Stimulated activated CD4-positive, alpha-beta T cell treated with anti-CD3 and anti-CD28 coated beads, Interleukin-15, amount 100 ng/mL, for 1 hour (primary cell): ENCODE measurements around the gene UNC5B.

Experiments
- DNase-seq, 2 donors: peaks; one replicate each; pipeline ENCODE4 v3.0.0-alpha.2; 2020; ENCODE audit warnings: low read depth in 1 of 2, low spot score in 1 of 2

Gene UNC5B

DNA sequence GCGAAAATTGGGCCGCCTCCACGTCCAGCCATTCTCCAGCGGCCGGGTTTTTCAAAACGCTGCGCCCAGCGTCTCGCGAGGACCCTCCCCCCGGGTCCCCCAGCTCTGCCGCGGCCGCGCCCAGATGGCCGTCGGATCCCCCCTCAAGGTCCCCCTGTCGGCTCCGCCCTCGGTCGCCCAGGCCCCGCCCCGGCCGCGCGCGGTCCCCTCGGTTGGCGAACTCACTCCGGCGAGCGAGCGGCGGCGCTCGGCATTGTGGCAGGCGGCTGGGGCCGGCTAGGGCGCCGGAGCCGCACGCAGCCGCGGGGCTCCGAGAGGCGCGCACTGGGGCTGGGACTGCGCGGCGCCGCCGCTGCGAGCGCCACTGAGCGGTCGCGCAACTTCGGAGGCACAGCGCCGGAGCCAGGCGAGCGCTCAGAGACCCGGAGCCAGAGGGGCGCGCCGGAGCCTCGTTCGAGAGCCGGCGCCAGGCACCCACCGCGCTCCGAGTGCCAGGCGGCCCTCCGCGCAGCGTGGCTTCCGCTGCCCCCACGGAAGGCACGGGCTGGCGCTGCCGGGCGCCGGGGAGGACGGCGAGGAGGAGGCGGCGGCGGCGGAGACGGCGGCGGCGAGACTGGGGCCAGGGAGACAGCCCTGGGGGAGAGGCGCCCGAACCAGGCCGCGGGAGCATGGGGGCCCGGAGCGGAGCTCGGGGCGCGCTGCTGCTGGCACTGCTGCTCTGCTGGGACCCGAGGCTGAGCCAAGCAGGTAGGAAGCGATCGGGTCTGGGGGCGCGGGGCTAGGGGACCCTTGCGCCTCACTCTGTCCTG, at the start of gene UNC5B:
Gene UNC5B (plus strand): TSS at position 253 of the 809 bp plus-strand sequence. CDS start 416 bp downstream, at position 669.
- DNase-seq: peak in 1 of 2 donors; percentile 53

DNA sequence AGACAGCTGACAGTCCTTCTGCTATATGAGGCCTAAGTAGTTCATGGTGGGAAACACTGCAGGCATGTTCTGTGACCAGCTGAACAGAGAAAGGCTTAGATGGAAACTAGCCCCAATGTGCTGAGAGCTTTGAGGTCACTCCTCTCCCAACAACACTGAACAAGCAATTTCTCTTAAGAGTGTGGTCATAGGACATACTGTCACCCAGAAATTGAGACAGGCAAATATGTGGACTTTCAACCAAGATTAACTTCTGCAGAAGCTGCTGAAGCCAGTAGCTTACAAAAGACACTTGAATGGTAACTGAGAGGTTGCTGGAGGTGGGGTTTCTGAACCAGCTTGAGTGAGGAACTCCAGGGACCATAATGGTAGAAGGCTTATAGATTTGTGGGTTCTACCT, 38.9 kb upstream of the UNC5B start:
- DNase-seq: no peak

DNA sequence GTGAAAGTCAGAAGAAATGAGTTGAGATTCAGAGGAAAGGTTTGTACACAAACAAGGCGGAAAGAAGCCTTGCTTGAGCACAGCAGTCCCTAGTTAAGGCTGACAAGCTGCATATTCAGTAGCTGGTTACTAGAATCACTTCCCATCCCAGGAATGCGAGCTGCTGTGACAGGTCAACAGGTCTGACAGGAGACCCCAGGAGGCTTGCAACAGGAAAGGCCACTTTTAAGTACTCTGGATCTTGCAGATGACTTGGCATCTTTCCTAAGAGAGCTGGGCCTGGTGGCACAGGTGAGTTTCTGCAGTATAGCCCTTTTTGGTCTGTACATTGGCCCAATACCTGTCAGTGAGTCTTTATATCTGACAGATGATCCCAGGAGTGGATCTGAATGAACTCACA, 35.7 kb upstream of the UNC5B start:
- no peak for DNase-seq

DNA sequence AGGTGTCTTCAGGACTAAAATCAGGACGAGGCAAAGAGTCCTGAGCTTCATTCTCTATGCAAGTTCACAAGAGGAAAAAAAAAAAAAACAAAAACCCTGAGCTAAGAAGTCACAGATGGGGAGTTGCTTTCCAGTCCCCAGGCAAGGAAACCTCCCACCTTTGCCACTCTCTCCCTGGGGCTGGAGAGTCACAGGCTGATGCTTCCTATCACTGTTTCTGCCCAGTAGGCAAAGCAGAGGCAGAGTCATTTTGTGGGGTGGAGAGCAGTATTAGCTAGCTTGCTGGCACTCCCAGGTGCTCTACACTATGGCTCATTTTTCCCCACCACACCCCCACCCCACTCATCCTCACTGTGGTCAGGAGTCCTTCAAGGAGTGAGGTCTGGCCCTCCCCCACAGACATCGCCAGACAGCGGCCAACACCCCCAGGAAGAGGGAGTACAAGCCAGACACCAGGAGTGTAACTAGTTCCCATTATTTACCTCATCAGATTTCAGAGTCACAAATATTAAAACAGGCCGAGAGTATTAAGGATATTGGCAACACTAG, 34.6 kb upstream of the UNC5B start:
- no peak for DNase-seq

DNA sequence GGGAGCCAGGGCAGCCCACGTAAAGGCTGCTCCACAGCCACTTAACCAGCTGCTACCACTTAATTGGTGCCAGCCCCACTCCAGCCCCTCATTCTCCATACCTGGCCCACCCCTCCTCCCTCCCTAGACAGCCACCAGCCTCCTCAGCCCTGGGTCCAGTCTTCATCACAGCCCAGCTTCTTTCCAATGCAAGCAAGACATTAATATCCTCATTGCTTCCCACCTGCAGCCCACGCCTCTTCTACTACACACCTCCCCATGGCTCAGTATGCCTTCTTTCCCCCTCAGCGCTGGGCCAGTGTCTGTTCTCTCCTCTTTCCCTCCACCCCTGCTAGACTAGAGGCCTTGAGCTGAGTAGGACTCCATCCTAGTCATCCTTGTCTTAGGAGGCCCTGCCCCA, 33.5 kb upstream of the UNC5B start:
- DNase-seq: no peak

DNA sequence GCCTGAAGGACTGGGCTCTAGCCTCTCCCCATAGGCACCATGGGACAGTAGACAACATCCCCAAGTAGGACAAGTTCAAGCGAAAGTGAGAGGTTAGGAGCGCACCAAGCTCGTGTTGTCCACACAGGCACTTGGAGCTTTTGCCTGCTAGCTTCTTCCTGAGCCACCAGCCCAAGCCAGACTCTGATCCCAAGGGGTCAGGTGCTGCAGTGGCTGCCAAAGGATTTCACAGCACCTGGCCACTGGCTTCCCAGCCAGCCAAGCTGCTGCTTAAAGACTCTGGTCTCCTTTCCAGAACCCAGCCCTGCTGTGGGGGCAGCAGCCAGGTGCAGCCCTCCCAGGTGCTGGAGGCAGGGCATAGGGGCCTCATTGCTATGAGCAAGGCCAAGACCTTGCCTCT, 33.0 kb upstream of the UNC5B start:
- DNase-seq: no peak

DNA sequence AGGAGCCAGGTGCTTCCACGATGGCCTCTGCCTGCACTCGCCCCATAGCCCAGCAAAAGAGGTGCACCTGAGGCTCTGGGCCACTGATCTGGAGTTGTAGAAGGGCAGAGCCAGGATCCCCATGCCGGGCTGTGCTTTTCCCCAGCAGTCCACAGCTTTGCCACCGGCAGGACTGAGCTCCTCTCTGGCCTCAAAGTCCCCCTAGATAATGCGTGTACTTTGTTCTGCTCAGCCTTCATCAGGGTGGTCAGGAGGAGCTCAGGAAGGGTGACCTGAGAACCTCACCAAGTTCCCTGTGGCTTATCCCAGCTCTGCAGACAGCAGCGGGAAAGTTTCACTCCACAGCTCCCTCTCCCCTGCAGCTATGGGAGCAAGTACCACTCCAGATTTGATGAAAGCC, 27.9 kb upstream of the UNC5B start:
- no peak for DNase-seq

DNA sequence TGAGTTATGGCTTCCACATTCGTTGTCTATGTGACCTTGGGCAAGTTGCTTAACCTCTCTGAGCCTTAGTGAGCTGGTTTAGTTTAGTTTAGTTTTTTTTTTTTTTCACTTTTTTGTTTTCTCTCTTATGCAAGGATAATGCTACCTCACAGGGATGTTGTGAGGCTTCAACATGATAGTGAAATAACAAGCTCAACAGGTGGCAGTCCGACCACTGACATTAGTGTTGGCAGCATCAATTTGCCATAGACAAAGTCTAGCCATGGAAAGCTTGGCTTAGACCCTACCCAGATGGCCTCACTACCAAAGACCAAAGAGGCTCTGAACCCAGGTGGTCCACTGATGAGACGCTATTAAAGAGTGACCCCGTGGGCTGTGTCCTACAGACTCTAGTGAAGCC, 27.2 kb upstream of the UNC5B start:
- DNase-seq: no peak

DNA sequence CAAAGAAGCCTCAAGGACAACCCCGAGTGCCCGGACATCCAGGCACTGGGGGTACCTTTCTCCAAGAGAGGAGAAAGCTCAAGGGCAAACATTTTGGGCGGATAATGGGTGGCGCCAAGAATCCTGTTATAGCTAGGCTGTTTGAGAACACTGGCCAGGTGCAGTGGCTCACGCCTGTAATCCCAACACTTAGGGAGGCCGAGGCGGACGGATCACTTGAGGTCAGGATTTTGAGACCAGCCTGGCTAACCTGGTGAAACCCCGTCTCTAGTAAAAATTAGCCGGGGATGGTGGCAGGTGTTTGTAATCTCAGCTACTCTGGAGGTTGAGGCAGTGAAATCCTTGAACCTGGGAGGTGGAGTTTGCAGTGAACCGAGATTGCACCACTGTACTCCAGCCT, 25.2 kb upstream of the UNC5B start:
- DNase-seq: no peak

DNA sequence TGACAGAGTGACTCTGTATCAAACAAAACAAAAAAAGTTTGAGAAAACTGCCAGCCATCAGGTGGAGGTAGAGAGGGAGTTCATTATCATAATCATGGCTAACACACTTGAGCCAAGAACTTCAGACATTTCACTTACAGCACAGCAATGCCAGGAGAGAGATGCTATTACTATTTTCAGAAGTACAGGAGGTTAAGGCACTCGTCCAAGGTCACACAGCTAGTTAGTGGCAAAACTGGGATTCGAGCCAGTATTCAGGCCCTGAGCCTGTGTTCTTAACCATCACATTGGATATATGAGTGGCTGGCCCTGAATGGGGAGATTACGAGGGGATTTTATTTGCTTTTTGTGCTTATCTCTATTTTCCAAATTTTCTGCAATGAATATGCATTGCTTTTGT, 24.8 kb upstream of the UNC5B start:
- no peak for DNase-seq

DNA sequence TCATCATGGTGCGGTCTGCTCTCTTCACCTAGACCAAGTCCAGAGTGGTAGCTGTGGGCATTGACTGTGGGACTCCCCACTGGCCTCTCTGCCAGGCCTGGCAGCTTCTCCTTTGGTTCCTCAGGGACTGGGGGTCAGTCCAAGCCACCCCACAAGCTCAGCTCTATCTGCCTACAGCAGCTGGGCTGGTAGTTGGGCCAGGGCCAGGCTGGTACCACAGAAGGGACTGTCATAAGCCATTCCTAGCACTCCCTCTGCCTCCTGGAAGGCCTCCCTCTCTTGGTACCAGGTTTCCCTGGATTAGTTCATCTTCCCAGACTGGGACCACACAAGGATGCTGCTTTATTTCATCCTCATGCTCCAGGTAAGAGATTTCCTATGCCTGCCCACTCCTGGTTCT, 24.2 kb upstream of the UNC5B start:
- no peak for DNase-seq

DNA sequence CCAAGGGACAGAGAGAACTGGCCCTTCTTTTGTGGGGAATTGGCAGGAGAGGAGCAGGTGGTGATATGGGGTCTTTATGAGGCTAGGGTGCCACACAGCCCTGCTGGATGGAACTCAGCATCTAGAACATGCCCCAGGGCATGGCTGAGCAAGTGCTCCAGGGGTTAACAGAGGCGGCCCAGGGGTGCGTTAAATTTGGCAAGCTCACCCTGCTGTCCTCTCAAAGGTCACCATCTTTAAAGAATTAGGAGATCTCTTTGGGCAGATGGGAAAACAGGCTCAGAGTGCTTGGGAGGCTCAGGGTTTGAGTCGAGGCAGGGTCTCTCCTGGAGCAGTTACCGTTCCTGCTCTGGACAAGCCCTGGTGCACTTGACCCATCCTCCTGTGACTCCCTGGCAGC, 21.4 kb upstream of the UNC5B start:
- no peak for DNase-seq

DNA sequence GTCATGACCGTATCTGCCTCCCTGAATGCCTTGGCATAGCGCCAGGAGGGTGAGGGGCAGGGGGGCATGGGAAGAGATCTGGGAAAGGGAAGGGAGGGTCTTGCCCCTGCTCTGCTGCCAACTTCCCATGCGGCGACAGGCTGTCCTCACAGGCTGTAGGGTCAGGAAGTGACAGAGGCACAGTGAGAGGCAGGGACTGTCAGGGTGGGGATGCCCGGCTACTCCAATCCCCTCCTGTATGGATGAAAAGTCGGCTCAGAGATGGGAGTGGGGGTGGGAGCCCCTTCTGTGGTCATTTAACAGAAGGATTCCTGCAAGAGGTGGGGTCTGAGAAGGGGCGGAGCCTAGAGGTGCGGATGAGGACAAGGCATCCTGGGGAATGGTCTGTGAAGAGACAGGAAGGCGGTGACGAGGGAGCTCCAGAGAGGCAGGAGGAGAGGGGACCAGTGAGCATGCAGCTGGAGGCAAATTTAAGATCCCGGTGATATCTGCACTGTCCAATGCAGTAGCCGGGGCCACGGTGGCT, 20.8 kb upstream of the UNC5B start:
- DNase-seq: no peak

DNA sequence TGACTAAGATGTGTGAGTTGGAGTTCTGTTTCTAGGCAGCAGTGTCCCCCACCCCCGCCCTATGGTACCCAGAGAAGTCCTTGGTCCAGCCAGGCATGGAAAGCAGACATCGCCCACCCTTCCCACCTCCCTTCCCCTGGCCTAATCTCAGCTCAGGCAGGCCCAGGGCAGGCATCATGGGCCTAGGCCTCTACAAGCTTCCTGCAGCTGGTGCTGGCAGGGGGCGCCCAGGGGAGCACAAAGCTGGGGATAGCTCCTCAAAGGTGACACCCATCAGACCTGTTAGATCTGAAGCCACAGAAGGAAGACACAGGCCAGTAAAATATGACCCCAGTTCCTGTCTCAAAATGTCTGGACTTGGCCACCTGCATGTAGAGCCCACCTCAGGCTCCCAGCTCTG, 18.9 kb upstream of the UNC5B start:
- DNase-seq: no peak

DNA sequence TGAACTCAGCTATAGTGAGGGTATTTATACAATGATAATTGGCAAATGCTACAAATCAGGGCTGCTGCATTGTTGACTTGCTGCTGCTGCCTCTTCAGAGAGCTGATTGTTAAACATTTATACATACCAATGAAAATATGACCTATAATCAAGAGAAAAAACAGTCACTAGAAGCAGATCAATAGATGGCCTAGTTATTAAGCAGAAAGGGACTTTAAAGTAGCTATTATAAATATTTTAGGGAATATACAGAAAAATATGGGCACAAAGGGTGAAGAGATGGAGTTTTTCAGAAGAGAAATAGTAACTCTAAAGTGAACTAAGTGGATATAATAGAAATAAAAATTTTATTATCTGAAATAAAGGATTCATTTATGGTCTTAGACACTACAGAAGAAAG, 14.4 kb upstream of the UNC5B start:
- no peak for DNase-seq

DNA sequence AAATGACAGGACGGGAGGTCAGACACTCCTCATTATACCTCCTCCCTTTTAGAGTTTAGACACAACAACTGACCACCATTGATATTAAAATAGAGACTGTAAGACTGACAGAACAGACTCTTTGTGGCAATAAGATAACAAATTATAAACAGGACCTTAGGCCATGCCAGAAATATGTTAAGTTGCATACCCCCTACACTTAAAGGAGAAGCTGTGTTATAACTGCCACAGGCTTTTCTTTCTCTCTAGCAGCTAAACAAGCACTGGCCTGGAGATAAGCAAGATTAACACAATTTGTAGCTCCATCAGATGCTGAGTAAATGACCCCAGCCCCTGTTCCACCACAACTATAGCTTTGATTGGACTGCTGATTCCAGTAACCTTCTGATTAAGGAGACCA, 10.5 kb upstream of the UNC5B start:
- DNase-seq: no peak

DNA sequence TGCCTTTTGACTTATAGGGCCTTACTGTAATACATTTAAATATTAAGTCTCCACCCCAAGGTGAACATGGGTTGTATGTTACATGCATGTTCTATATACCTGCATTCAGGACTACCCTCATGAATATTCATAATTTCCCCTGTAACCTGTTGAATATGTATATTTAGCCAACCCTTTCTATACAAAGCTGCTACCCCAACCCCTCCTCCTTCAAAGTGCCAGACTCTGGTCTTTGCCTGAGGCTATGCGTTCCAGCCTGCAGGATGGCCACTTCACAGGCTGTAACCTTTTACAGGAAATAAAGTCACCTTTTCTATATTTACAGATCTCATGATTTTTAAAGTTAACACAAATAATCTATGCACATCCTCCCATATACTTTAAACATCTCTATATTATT, 10.1 kb upstream of the UNC5B start:
- no peak for DNase-seq

DNA sequence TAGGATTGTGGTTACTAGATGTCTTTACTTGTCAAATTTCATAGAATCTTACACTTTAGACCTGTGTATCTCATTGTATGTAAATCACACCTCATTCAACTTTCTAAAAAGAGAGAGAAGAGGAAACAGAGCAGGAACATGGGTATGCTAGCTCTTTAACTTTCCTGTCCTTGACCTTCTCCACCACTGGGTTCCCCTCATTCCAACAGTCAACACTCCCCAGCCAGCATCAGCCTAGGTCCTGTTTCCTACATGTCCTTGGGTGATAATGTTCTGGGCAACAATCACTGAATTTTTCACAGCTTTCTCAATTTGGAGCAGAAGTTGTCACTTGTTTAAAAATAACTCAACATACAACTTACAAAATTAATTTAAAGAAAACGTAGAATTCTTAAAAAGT, 9.2 kb upstream of the UNC5B start:
- no peak for DNase-seq

DNA sequence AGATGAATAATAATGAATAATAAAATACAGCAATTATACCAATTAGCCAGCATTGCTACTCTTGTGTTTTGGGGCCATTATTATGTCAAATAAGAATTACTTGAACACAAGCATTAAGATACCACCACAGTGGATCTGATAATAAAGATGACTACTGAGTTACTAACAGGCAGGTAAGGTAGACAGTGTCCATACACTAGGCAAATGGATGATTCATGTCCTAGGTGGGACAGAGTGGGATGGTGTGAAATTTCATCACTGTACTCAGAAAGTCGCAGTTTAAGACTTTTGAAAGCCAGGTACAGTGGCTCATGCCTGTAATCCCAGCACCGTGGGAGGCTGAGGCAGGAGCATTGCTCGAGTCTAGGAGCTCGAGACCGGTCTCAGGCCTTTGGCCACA, 8.7 kb upstream of the UNC5B start:
- no peak for DNase-seq

DNA sequence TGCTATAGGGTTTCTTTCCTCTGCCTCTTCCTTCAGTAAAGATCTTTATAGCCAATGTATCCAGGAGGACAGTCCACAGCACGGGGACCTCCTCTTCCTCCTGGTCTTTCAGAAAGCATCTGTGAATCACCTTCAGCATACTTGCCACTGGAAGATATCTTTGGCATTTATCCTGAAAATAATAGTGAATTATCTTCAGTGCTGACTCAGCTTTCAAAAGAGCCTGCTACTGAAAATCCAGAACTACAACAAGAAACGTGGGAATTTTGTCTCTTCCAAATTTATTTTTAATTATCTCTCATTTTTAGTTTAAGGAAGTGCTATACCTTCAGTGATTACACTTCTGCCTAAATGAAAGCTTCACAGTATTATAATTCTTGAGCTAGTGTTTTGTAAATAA, 7.6 kb upstream of the UNC5B start:
- DNase-seq: no peak

DNA sequence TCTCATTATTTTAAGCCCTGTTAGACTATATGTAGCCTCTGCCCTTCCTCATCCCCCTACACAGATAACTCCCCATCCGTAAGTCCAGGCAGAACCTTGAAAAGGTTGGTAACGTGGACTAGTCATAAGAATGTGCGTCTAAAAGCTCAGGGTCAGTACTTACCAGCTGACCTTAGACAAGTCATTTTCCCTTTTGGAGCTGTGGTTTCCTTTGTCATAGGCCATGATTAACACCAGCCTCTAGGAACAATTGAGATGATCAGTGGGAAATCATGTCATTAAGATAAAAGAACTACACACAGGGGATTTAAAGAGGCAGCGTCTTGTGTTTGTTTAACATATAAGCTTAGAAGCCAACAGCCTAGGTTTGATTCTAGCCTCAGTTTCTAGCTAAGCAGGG, 6.9 kb upstream of the UNC5B start:
- DNase-seq: no peak

DNA sequence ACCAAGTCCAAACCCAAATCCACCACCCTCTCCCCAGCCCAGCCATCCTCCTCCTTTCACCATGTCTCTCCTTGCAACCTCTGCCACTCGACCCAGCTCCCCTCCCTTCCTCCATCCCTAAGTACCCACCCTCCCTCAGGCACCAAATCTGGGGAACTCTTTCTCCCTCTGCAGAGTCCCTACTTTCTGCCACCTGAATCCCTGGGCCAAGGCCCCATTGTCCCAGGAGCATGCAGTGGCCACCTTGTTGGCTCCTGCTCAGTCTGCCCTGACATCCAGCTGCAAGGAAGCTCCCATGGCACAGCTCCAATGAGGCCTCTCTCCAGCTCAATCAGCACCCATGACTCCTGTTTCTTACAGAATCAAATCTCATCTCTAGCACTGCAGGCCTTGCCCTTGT, 5.5 kb upstream of the UNC5B start:
- no peak for DNase-seq

DNA sequence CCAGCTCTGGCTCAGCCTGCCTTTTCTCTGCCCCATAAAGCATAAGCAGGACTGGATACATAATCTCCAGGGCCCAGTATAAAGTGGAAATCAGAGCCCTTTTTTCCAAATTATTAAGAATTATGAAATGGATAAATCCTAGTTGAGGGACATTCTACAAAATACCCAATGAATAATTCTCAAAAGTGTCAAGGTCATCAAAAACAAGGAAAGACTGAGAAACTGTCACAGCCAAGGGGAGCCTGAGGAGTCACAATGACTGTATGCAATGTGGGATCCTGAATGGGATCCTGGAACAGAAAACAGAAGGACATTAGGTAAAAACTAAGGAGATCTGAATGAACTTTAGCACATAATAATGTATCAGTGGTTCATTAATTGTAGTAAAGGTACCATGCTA, 4.8 kb upstream of the UNC5B start:
- DNase-seq: no peak
